Putamen (tissue), 1 donor: ENCODE results near the gene S100A10.

ENCODE experiments used
- DNase-seq: peaks from one replicate; pipeline ENCODE4 v3.0.0-alpha.2; 2016; ENCODE audit warnings: low spot score

S100A10 gene

DNA sequence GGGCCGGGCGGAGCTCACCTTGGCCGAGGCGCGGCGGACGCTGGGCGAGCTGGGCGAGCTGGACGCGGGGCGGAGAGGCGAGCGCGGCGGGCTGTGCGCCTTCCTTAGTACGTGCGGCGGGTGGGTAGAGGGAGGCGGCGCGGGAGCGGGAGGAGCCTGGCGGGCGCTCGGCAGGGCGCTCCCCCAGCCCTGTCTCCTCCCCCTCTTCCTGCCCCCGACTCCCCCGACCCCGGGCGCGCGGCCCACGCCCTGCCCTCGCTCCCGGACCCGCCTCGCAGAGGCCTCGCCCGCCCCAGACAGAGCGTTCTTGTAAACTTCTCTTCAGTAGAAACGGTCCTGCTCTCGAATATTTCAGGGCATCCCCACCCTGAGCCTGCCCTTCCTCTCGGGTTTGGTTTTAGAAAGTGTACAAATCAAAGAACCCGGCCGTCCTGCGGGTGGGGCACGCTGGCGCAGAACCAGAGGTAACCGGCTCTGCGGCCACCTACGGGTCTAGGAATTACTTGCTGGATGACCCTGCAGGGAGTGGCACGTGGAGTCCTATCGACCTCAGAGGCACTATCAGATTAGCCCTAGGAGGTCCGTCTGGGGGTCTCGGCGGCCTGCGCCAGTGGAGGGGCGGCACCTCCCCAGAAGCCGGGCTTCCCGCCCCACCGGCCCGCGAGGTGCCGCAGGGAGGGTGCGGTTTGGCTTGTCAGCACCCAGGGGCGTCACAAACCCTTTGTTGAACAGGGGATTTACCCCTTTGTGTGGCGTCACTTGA, at the start of gene S100A10:
S100A10 (minus strand) TSS at position 126 of the 763 bp plus-strand sequence. CDS start 7,629 bp downstream, outside the sequence.
- no peak for DNase-seq

GRCh38 chr1:152042030-152042429, 48.4 kb upstream of the S100A10 start:
- DNase-seq, result no peak

- DNase-seq, result no peak
These were observed 46.2 kb upstream of the S100A10 start for GRCh38 chr1:152039886-152040285.

- no peak for DNase-seq
These were observed 45.8 kb upstream of the S100A10 start for GRCh38 chr1:152039461-152039860.

DNA sequence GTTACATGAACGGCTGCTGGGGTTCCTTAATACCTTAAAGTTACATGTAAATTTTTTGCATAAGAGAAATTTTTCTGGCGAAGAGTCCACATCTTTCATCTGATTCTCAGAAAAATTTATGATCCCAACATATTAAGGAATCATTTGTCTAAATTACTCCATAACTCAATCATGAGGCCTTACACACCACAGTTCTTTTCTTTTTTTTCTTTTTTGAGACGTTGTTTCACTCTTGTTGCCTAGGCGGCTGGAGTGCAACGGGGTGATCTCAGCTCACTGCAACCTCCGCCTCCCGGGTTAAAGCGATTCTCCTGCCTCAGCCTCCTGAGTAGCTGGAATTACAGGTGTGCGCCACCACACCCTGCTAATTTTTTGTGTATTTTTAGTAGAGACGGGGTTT, 45.2 kb upstream of the S100A10 start:
- DNase-seq, result no peak

DNA sequence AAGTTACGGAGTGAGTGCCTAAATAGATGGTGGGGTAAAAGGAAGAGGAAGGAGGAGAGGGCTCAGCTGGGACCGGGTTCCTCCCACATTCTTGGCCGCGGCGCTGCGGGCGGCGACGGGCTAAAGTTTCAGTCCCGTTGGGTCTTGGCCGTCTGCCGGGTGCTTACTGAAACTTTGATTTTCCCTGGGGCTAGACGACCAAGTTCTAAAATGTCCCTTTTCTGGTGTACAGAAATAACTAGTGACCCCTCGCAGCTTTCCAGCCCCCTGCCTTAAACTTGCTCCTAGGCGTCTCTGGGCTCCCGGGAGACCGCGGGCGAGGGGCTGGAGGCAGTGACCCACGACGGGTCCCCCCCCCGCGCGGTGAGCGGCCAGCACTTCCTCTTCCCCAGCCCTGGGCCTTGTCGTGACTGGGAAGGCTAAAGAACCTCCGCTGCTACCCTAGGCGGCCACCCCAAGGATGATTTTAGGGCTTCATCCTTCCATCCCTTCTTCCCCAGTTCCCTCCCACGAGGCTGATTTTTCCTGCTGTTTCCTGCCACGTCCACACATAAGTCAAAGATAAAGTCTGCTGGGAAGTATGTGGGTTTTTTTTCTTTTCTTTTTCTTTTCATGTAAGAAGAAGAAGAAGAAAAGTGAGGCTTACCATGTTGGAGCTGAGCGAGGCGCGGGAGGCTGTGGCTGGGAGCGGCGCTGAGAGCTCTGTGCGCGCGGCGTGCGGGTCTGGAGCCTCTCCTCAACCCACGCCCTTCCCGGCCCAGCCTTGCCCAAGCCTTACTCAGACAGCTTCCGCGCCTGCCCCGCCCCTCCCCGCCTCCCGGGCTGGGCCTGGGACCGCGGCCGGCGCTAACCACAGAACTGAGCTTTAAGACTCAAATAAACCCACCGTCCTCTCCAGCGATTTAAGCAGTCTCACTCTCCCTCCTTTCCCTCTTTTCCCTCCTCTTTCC, 42.9 kb upstream of the S100A10 start, which contains the start of gene S100A11:
S100A11 (minus strand) TSS at position 738 of the 950 bp plus-strand sequence; CDS start at position 649, 89 bp downstream.
- no peak for DNase-seq

- DNase-seq, result no peak
These were observed 42.0 kb upstream of the S100A10 start for GRCh38 chr1:152035539-152036266.

DNA sequence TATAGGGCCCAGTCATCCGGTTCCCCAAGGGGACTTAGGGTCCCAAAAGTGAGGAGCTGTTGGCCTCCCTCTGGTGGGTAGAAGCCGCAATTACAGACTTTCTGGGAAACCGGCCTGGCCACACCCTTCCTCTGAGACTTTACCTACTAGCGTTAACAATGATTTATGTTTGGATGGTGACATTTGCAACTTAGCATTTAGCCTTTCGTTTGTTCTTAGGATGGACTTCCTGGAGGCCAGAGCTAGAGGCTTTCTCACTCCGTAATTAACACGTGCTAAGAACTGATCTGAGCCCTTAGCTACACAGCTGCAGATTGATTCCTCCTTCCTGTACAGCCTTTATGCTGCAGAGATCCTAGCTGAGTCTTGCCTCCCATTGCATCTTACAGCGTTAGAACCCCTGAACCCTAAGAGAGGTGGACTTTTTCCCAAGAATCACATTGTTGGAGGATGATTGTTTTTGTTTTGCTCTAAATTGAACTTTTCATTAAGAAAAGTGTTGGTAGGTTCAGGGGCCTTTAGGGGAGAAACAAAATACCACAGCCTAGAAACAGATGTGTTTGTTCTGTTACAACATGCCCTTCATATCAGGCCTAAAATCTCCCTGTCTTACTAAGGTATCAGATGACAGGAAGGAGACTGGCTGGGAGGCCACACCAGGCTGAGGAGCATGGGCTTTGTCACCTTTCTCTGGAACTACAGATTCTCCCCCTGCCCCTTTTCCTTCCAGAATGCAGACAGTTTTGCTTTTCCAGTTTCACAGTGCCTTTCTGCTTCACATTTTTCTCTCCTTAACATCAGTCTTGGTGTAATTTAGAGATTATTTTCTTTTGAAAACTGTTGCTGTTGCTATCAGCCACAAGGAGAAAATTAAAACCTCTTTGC, 41.2 kb upstream of the S100A10 start:
- DNase-seq, result no peak

GRCh38 chr1:152034324-152034653, 40.6 kb upstream of the S100A10 start:
- DNase-seq, result no peak

GRCh38 chr1:152029929-152030211, 36.2 kb upstream of the S100A10 start:
- no peak for DNase-seq

DNA sequence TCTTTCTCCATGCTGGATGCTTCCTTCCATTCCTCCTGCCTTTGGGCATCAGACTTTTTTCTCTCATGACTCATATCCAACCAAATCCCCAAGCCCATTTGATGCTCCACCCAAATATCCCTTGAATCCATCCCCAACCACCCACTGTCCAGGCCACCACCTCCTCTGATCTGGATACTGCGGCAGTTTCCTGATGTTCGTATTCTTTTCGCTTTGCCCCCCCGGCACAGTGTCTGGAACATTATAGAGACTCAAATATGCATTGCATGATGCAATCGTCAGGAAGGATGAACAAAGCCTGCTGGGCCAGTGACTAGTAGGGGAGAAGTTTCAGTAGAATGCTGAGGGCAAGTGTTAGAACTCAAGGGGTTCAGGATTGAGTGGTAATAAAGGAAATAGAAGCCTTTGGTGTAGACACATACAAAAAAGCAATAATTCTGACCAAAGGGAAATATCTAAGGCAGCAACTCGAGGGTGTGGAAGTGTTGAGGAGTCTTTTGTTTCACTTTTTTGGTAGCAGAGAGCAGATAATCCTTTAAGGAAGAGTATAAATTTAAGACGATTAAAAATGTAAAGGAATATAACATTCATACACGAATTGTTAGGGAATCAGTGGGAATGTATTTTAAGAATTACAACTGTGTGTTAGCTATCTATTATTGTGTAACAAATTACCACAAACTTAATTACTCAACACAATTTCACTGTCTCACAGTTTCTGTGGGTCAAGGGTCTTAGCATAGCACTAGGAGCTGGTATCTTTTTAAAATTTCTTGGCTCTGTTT, 35.7 kb upstream of the S100A10 start:
- no peak for DNase-seq

- no peak for DNase-seq
These were observed 33.2 kb upstream of the S100A10 start for GRCh38 chr1:152026895-152027294.

GRCh38 chr1:152024223-152024622, 30.6 kb upstream of the S100A10 start:
- no peak for DNase-seq

DNA sequence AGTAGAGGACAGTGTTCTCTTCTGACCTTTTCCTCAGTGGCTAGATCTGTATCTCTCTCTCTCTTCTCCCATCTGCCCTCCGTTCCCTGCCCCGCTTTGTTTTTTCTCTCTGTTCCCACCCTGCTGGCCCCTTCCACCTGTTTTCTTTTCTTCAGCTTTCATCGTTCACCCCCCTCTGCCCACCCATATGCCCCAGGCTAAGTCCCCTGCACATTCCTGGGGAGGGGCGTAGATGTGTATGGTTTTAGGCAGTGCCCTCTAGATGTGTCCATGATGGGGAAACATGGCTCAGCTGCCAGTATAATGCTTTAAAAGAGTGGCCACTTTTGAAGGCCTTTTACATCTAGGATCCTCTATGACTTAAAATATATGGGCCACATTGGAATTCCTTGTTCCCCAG, 29.6 kb upstream of the S100A10 start:
- DNase-seq, result no peak

DNA sequence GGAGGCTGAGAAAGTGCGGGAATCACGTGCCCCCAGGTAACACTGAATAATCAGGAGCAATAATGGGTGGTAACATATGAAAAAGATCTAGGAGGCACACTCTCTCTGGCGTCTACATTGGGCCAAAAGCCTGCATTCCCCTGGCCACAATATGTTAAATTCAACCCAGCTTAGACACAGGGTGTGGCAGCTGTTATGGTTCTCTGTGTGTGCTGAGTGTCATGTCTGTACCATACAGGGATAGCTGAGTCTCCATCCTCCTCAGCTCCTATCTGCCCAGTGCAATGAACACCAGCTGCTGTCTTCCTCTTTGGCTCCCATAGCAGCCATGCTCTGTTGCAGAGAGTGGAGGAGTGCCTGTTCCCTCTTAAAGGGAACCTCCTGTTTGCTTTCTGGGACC, 28.8 kb upstream of the S100A10 start:
- no peak for DNase-seq

DNA sequence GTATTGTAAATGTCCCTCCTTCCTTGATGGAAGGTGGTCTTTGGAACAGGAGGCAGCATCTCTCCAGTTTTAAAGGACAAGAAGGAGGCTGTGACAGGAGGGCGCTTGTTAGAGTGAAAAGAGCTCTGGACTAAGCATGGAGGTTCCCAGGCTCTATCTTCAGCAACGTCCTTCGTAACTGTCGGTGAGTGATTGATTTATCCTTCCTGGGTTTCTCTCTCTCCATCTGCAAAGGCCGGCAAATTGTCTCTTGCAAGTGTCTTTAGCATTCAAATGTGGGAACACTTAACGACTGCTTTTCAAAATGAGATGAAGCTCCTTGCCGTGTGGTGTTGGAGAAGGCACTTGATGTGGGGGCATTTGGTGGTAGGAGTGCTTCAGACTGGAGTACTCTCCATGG, 27.9 kb upstream of the S100A10 start:
- no peak for DNase-seq

DNA sequence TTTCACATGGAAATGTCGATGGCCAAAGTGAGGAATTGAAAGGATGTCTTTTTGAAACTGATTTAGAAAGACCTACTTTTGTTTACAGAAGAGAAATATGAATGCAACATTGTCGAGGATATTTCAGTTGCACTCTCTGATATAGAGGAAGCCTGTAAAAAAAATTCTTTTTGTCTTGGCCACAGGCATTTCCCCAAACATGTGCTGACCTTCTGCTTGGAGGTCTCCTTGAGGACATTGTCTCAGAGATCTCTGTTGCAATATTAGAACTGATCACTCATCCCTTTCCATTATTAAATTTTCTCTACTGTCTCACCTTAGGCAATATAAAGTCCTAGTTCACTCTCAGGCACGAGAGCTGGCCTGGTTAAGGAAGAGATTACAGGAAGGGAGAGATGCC, 27.2 kb upstream of the S100A10 start:
- no peak for DNase-seq

DNA sequence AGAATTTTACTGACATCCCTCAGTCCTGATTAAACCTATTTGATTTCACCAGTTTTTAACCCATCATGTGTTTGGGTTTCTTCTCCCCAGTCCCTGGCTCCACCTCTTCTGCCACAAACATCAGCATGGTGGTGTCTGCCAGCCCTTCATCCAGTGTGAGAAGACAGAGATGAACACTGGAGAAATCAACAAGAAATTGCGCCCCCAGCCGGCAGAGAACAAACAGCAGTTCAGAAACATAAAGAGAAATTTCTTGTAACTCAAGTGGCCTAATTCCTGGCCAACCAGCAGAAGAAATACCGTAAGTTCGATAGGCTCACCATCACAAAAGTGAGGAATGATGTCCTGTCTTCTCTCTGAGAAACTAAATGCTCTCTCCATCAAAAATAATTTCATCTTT, 24.9 kb upstream of the S100A10 start:
- no peak for DNase-seq

DNA sequence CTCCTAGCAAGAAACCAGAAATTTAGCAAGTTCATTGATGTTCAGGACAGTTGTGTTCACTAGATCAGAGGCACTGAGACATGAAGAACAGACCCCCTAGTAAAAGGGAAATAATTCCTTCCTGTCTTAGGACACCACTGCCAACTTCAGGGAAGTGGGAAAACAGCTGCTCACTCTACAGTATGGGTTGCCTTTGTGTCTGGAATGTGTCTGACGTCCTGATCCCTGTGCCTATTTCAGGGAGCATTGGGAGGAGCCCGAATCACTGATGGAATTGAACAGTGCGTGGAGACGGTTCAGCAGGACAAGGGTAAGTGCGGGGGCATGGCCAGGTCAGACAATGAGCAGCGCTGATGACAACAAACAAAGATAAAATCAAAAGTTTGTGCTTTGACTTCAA, 22.1 kb upstream of the S100A10 start:
- DNase-seq, result no peak

GRCh38 chr1:152014943-152015342, 21.3 kb upstream of the S100A10 start:
- no peak for DNase-seq
